ENCODE measurements around the gene CD300LG.

CD300LG gene

GRCh38 chr17:43907425-43907981, 60.5 kb downstream of the CD300LG start, which contains the start of gene MPP2:
MPP2 (minus strand) TSS chr17:43907536; CDS start chr17:43904460, 3,076 bp downstream.
- DNase-seq (ENCODE audit: low spot score), result peak; percentile 73

- DNase-seq (ENCODE audit: low spot score), result peak; percentile 47
Measured at GRCh38 chr17:43907998-43908721, 61.2 kb downstream of the CD300LG start.

DNA sequence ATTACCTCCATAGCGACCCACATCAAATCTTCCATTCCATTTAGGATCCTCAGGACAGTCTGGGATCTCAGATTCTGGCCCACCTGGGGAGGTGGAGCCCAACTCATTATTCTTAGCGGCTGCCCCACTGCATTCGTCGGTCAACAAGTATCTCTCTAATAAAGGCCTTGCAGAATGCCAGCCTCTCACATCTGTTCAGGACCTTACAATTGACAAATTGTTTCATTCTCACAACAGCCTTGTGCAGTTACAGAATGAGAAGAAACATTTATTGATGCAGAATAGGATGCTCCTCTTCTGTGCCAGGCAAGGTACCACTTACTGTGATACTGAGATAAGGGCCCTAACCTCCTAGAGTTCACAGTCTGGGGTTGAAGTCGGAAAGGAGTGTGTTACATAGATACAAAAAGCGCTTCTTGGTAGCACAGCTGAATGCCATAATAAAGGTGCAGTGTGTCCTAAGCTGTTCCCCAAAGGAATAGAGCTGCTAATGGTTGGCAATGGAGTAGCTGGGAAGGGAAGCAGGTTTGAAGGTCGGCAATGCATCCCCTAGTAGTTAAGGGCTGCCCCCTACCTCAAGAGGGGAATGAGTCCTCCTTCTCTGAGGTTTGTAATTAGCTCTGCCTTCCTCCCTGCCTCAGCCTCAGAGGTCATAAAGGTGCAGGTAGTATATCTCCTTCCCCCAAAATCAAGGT, 62.7 kb downstream of the CD300LG start:
- no peak for DNase-seq (ENCODE audit: low spot score)

DNA sequence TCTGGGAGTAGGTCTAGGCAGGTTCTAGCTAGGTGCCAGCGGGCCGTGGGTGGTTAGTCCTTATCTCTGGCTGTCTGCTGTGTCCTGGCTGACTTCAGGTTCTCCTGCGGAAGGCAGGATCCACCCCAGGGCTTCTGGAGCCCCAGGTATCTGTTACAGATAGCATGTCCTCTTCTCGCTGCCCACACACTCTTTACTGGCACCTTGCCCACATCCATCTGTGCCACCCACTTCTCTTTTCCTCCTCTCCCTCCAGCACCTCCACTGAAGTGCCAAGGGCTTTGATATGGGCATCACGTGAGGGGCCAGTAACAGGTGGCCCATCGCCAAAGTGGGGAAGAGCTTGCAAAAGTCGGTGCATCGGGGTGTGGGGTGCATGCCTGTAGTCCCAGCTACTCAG, 64.9 kb downstream of the CD300LG start:
- DNase-seq (ENCODE audit: low spot score), result no peak

DNA sequence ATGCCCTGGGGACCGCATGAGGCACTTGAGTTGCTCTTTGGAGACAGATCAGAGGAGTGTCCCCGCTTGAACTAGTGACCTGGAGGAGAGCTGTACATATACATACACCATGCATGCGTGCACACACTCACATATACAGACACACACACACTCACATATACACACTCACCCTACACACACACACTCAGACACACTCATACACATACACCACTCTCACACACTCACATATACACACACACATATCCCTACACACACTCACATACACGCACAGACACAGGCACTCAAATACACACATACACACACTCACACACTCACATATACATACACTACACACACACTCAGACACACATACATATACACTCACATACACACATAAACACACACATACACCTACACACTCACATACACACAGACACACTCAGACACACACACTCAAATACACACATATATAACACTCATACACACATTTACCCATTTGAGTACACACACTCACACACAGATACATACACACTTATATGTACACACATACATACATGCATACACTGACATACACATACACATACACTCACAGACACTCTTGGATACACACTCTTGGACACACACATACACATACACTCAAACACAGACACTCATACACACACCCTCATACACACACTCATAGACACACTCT, 65.8 kb downstream of the CD300LG start:
- no peak for DNase-seq (ENCODE audit: low spot score)

Measured in germinal center (tissue), 1 donor.